Activated T-cell treated with anti-CD3 and anti-CD28 coated beads for 48 hours (primary cell): ENCODE results near the gene RPL36A.

Experiments used
- DNase-seq: peaks from one replicate; pipeline ENCODE4 v3.0.0-alpha.2; 2020; ENCODE audit warnings: low read depth

RPL36A gene

GRCh38 chrX:101393530-101394305, 2.9 kb downstream of the RPL36A start:
- no peak for DNase-seq

GRCh38 chrX:101394372-101394771, 3.6 kb downstream of the RPL36A start:
- DNase-seq: no peak

- DNase-seq: no peak
These were observed 5.0 kb downstream of the RPL36A start for GRCh38 chrX:101395789-101396188.

- DNase-seq: no peak
These were observed 7.0 kb downstream of the RPL36A start for GRCh38 chrX:101397779-101398178.

- DNase-seq: no peak
These were observed 7.9 kb downstream of the RPL36A start for GRCh38 chrX:101398694-101399093.

- no peak for DNase-seq
These were observed 9.0 kb downstream of the RPL36A start for GRCh38 chrX:101399825-101400224.

- no peak for DNase-seq
These were observed 16.4 kb downstream of the RPL36A start for GRCh38 chrX:101407167-101407747.

GRCh38 chrX:101407748-101408531, 17.1 kb downstream of the RPL36A start, which contains the start of the genes GLA and HNRNPH2:
GLA (minus strand) TSS chrX:101407925; CDS start chrX:101407903, 22 bp downstream.
HNRNPH2 (plus strand) TSS chrX:101408222; CDS start chrX:101411989, 3,767 bp downstream.
- DNase-seq: peak; percentile 74

GRCh38 chrX:101408532-101408841, 17.7 kb downstream of the RPL36A start:
- DNase-seq: no peak

- DNase-seq: no peak
These were observed 18.2 kb downstream of the RPL36A start for GRCh38 chrX:101409043-101409442.

GRCh38 chrX:101410461-101410860, 19.6 kb downstream of the RPL36A start:
- no peak for DNase-seq

- DNase-seq: no peak
These were observed 21.2 kb downstream of the RPL36A start for GRCh38 chrX:101411984-101412383.

GRCh38 chrX:101415180-101416145, 24.7 kb downstream of the RPL36A start:
- DNase-seq: no peak

GRCh38 chrX:101416691-101417090, 25.9 kb downstream of the RPL36A start:
- DNase-seq: no peak

- DNase-seq: no peak
These were observed 26.4 kb downstream of the RPL36A start for GRCh38 chrX:101417190-101417589.

- DNase-seq: peak; percentile 19
These were observed 27.4 kb downstream of the RPL36A start for GRCh38 chrX:101417981-101418841.

- DNase-seq: no peak
These were observed 28.7 kb downstream of the RPL36A start for GRCh38 chrX:101419489-101419888.

- DNase-seq: no peak
These were observed 37.1 kb downstream of the RPL36A start for GRCh38 chrX:101427954-101428353.

- no peak for DNase-seq
These were observed 39.1 kb downstream of the RPL36A start for GRCh38 chrX:101429934-101430333.

- no peak for DNase-seq
These were observed 39.8 kb downstream of the RPL36A start for GRCh38 chrX:101430457-101431078.
